Fibroblast of peridontal ligament (primary cell): ENCODE data around the gene NOL4L.

Experiments
- DNase-seq: peaks from one replicate; pipeline ENCODE4 v3.0.0-alpha.2; 2010; ENCODE audit errors: extremely low read depth

The NOL4L gene

DNA sequence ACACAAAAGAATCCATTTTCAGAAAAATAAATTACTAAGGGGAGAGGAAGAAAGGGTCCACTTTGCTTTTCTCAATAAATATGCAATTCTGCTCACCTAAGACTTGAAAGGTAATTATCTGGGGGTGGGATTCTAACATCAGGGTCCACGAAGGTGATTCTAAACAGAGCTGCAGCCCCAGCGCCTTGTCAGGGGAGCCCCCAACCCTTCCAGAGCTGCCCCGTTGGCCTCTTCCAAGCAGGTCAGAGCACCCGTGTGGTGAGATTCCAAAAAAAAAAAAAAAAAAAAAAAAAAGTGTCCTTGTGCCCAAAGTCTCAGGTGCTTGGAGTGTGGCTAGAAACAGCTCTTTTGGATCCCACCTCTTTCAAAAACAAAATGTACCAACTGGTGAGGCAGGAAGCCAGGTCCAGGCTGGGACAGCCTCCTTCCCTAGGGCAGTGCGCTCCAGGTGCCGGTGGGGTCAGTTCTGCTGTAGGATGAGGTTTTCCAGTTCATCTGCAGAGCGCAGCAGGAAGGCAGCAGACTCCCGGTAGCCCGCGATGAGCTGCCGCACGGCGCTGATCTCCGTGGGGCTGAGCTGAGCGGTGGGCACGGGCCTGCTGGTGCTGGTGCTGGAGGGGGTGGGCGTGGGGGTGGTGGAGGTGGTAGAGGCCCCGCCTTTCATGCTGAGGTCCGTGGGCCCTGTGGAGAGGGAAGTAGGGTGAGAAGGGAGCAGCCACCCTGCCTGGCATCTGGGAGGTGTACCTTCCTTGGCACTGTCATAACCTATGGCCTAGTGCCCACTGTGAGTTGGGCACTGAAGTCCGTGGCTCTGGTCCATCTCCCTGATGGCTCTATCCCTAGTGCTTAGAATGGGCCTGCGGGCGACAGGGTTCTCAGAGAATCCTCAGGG is 137.8 kb downstream of the NOL4L start:
- no peak for DNase-seq

DNA sequence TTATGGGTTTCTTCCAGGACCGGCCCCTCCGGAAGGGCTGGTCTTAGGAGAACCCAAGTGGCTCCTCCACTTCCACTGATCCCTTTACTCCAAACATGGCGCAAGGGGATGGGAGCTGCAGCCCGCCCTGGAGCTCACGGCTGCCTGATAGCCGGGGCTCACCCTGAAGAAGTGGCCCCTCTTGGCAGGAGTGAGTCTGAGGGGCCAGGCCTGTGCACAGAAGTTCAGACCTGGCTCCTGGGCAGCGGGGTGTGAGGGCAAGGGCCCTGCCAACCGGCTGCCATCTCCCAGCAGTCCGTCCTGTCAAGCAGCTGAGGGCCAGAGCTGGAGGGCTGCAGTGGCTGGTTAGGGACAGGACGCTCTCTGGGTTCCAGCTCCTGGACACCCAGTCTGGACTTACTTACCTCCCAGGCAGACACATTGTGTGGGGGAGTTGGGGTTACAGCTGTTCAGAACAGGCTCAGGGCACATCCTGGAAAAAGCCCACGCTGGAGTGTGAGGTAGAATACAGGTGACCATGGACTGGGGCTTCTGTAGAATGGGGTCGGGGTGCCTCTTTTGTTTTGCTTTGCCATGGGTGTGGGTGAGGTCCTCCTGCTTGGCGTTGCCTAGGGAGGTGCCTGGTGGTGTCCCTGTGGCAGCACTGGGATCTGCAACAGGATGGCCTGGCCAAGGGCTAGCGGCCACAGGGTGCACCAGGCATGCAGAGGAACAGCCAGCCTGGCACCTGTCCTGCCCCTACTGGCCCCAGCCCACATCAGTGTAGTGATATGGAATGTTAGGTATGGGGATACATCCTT is 138.6 kb downstream of the NOL4L start:
- DNase-seq = no peak

DNA sequence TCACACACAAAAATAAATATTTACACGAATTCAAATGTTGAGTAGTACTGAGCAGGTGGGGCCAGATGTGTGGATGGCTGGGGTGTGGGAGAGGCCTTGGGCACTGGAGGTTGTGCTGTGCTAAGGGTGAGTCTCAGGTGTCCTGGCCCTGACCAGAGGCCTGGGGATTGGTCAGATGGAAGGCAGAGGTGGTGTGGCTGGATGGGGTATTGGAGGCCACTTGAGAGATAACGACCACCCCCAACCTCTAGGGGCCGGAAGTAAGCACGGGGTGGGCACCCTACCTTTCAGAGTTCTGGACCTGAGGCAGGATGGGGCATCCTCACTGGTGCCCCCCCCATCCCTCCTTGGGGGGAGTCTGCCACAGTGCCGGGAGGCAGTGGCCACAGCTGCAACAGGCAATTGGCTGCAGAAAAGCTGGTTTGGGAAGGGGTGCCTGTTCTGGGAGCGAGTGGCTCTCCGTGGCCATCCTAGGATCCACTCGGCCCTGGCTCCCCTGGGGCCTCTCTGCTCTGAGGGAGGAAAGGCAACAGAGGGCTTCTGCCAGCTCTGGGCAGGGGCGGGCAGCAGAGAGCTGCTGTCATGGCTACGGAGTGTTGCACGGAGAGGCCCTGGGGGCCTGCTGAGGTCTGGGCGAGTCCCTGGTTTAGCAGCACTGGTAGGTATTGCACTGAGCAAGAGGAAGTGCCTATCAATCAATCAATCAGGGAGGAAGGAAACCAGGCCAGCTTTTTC is 139.4 kb downstream of the NOL4L start:
- DNase-seq = no peak

DNA sequence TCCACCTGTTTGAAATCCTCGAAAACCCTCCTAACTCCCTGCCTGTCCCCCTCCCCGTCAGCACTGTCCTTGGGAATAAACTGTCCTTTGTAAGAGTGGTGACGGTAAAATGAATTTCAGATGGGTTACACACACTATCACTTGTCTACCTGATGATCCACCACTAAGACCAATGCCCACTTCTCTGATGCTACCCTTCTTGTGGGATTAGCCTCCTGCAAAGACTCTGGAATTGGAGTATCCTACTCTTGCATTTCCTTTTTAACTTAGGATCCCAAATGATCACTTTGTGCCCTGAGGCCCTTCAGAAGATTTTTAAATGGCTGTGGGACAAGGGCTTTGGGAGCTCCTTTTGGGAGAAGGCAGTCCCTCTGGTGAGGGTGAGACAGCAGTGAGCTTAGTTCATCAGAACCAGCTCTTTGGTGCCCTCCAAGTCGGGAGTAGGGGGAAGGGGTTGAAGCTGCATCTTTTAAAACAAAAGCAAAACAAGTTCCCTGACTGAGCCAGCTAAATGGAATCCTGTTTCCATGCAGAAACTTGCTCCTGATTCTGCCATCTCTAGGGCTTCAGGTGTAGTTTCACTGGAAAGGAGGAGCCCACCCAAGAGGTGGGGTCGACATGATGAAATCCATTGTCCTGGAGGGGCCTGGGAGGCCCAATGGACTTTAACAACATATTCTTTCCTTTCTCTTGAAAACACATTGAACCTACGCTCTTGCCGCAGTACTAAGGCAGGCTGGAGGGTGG is 140.5 kb downstream of the NOL4L start:
- no peak for DNase-seq

DNA sequence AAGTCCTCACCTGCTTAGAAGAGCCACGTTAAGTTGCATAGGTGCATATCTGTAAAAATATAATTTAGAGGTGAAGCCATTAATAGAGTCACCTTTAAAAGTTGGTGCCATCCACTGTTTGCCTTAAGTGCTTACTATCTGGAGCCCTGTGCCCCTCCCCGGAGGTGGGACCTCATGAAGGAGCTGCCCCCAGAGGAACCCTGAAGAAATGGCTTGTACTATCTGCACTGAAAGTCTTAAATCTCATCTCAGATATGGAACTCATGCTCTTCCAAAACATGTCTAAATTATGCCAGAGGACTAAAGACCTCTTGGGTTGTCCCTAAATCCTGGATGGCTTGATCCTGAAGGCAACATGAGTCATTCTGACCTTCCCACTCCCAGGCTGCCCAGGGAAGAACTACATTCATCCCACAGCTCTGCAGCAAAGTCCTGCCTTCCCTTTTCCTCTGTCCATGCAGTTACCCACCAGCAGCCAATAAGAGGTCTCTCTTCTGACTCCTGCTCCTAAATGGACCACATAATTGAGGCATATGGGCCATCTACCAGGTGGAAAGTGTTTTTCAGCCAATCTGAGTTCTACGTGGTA is 141.7 kb downstream of the NOL4L start:
- DNase-seq = no peak

DNA sequence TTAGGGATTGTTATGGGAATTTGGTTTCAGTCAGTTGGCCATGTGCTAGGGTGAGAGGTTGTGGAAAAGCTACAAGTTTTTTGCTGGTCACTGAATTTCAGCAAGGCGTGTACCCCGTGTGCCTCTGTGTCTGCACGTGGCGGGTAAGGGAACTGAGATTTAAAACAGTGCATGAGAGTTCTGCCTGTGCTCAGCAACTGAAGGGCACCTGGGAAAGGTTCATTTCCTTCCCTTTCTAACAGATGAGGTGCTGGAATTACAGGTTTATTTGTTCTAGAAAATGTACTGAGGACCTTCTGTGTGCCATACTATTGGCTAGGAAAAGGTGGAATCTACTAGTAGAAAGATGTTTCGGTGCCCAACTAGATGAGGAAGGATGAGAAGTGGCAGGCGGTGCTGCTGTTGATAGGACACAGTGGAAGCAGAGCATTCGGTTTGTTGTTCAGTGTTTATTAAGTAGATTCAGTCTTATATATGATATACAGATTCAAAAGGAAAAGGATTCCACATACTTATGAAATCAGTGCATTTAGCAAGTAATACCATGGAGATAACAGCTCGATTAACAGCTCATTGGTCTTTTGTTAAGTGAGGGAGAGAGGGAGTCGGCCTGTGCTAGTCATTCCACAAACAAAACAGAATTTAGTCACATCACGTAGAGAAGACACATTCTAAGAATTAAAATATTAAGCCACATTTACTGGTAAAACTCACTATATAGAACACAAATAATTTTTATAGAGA is 142.3 kb downstream of the NOL4L start:
- no peak for DNase-seq

DNA sequence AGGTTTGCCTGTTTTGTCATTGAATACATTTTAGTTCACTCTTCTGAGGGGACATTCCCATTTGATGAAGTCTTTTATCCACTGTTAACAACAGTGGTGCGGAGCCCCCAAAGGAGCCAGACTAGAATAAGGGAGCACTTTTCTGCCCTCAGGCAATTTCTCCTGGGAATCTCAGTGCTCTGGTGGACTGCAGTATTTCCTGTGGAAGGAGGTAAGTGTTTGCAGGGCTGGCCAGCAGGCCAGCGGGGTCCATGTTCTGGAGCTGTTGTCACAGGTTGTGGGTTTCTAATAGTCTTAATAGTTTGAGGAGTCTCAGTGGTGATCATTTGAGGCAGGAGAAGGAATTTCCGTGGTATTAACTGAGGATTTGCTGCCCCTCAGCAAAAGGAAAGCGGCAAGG is 143.5 kb downstream of the NOL4L start:
- no peak for DNase-seq

DNA sequence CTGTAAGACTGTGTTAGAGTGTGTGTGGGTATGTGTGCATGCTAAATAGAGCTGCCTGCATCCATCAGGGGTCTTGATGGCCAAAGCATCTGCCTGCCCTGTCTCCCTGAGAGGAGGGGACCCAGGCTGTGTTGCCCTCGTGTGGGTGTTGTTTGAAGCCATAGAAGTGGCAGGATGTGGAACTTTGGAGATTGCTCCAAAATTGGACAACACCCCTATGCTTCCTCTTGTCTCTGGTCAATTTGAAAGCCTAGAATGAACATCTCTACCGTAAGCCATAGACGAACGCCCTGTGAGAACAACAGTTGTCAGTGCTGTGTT is 144.4 kb downstream of the NOL4L start:
- no peak for DNase-seq

DNA sequence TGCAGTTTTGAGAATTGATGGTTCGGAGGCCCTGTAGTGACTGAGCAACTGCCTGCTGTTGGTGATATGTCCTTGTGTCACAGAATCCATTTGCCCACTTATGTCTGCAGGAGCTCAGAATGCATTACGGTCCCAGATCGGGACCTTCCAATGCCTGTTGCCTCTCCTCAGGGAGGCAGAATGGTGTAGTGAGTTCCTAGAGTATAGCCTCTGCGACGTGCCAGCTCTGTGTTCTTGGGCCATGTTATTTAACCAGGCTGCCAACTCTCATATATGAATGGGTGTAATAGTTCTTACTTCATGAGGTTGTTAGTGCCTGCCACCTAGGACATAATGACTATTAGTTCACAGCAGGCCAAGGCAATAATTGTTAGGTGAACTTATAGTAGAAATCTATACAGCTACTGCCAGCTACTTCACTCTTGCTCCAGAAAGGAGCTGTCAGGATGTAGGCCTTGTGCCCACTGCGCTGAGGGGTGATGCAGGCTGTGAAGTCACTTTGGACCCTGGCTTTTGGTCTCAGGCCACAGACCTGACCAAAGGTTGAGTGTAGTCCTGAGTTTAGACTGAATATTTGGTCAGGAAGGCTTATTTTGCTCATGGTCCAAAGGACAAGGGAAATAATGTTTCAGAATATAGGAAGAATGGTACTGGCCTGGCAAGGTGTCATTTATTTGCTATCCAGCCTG is 144.9 kb downstream of the NOL4L start:
- no peak for DNase-seq

DNA sequence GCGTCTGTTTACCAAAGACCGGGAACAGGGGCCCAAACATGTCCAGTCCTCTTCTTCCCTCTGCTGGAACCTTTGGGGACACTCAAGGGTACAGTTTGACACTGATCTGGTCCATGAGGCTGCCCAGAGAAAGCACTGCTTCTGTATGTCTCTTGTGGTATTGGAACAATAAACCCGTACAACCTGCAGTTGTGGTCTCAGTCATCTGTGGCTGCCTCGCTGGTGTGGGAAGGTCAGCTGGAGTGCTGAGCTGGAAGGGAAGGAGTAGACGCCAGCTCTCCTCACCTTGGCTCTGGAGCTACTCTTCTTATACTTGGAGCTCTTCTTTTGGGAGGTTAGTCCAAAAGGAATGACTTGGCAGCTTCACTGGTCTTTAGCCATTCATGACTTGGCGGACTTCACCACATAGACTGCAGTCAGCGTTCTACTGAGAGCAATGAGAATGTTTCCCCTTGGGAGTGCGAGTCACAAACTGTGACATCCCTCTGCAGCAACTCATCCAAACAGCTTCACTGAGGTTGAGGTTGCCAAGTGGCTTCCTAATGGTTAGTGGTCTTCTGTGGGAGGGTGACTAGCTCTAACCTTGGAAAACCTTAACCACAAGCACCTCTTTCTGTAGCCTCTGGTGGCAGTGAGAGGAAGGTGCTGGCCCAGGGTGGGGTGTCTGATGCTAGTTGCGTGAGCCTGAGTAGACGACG is 145.9 kb downstream of the NOL4L start:
- peak; percentile 77 for DNase-seq

DNA sequence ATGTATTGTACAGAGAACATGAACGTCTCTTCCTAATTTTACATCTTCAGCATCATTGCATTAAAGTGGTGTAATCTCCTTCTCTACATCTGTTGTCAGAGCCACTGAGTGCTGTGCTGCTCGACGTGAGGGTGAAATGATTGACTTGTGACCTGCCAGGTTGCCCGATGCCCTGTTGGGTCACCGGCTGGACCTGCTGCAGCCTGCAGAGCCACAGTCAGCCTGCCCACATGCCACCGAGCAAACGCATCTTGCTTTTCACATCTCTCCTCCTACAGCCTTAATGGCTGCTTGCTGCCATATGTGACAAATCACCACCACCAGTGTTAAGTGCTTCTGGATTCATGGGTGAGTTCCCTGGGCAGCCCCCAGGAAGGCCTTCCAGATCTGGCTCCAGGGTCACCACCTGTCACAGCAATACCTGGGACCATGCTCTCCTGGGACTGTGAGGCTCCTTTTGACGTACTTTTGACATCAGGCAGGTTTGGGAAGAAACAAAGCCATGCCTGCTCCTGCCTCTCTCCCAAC is 146.7 kb downstream of the NOL4L start:
- DNase-seq = no peak

DNA sequence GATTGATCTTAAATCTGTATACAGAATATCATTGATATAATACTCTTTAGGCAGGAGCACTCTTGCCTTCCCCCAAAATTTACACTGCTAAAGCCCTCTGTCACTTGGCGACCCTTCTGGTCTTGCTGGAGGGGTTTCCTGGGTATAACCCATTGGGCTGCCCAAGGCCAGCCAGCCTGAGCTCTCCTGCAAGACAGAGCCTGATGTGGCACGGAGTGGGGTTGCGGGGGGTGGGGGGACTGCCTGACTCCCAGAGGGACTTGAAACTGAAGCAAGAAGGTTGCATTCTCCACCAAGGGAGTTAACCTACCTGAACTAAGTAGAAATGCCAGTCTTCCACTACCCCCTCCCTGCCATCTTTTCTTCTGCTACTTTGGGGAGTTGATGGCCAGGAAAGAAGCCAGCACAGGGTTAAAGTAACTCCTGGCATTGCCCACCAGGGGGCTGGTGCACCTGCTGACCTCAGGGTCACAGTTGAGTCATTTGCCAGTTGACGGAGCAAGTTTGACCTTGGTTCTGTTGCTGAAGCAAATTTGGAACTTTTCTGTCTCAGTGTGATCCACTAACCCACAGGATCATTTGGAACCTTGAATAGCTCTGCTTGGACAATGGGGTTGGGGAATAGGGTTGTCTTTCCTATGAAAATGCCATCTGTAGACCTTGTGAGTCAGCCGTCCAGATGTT is 147.6 kb downstream of the NOL4L start:
- no peak for DNase-seq

DNA sequence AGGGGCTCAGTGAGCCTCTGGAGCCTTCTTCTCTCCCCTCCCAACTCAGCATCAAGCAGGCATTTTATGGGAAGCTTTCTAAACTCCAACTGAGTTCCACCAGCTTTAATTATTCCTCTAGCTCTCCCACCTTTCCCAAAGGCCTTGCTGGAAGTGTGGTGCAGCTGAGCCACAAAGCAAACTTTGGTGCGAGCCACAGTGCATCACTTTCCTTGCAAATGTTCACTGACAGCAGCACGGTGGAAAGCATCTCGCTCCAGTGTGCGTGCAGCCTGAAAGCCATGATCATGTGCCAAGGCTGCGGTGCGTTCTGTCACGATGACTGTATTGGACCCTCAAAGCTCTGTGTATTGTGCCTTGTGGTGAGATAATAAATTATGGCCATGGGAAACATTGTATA is 148.2 kb downstream of the NOL4L start:
- no peak for DNase-seq

DNA sequence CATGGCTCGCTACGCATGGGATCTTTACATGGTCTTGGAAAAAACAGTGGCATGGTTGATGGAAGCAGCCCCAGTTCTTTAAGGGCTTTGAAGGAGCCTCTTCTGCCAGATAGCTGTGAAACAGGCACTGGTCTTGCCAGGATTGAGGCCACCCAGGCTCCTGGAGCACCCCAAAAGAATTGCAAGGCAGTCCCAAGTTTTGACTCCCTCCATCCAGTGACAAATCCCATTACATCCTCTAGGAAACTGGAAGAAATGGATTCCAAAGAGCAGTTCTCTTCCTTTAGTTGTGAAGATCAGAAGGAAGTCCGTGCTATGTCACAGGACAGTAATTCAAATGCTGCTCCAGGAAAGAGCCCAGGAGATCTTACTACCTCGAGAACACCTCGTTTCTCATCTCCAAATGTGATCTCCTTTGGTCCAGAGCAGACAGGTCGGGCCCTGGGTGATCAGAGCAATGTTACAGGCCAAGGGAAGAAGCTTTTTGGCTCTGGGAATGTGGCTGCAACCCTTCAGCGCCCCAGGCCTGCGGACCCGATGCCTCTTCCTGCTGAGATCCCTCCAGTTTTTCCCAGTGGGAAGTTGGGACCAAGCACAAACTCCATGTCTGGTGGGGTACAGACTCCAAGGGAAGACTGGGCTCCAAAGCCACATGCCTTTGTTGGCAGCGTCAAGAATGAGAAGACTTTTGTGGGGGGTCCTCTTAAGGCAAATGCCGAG is 148.8 kb downstream of the NOL4L start:
- DNase-seq = no peak

DNA sequence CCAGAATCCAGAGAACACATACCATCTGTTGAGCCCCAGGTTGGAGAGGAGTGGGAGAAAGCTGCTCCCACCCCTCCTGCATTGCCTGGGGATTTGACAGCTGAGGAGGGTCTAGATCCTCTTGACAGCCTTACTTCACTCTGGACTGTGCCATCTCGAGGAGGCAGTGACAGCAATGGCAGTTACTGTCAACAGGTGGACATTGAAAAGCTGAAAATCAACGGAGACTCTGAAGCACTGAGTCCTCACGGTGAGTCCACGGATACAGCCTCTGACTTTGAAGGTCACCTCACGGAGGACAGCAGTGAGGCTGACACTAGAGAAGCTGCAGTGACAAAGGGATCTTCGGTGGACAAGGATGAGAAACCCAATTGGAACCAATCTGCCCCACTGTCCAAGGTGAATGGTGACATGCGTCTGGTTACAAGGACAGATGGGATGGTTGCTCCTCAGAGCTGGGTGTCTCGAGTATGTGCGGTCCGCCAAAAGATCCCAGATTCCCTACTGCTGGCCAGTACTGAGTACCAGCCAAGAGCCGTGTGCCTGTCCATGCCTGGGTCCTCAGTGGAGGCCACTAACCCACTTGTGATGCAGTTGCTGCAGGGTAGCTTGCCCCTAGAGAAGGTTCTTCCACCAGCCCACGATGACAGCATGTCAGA is 149.6 kb downstream of the NOL4L start:
- DNase-seq = no peak

DNA sequence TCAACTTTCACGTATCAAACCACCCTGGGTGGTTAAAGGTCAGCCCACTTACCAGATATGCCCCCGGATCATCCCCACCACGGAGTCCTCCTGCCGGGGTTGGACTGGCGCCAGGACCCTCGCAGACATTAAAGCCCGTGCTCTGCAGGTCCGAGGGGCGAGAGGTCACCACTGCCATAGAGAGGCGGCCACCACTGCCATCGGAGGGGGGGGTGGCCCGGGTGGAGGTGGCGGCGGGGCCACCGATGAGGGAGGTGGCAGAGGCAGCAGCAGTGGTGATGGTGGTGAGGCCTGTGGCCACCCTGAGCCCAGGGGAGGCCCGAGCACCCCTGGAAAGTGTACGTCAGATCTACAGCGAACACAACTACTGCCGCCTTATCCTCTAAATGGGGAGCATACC is 150.7 kb downstream of the NOL4L start:
- DNase-seq = no peak

DNA sequence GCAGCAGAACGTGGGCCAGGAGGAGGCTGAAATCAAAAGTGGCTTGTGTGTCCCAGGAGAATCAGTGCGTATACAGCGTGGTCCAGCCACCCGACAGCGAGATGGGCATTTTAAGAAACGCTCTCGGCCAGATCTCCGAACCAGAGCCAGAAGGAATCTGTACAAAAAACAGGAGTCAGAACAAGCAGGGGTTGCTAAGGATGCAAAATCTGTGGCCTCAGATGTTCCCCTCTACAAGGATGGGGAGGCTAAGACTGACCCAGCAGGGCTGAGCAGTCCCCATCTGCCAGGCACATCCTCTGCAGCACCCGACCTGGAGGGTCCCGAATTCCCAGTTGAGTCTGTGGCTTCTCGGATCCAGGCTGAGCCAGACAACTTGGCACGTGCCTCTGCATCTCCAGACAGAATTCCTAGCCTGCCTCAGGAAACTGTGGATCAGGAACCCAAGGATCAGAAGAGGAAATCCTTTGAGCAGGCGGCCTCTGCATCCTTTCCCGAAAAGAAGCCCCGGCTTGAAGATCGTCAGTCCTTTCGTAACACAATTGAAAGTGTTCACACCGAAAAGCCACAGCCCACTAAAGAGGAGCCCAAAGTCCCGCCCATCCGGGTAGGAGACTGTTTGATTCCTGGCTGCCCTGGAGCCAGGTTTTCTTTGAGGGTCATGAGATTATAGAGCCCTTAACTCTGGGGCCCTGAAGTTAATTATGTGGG is 151.7 kb downstream of the NOL4L start:
- DNase-seq = no peak
